Gastroesophageal sphincter (tissue), 3 donors: ENCODE data around the gene MAPT.

ENCODE experiments used
- CTCF ChIP-seq, 4 experiments: fragments of 200-600 bp in 2 of 4; fragments of 450-650 bp in 2 of 4; sonication (generic) in 1 of 4; IDR thresholded peaks; one replicate each; pipeline ENCODE4 v1.5.1; 2017 to 2019; ENCODE audit warnings: antibody characterized with exemption in 4 of 4, mild to moderate bottlenecking in 2 of 4, moderate library complexity in 2 of 4
- POLR2AphosphoS5 ChIP-seq: sonication (generic); formaldehyde crosslinking; IDR thresholded peaks from one replicate; pipeline ENCODE4 v1.6.1; 2017; ENCODE audit warnings: antibody characterized with exemption

GRCh38 chr17:45871718-45872117 lies 22.6 kb upstream of the MAPT start:
- TF ChIP-seq CTCF (IDR thresholded peaks at IDR 0.05): no peak
- TF ChIP-seq POLR2AphosphoS5: no peak
